Bronchial epithelial cell (primary cell): ENCODE measurements around the gene MAPKAPK5. TPM values are rescaled to one million over a fixed set of nuclear protein-coding genes. Genes with fewer than 3 reads are reported as not detected.
"Not testable (repeated sequence)": the region's sequence is repeated elsewhere in the genome, so short reads cannot be mapped to it uniquely, and the experiment has no call there.

Experiments
- DNase-seq: peaks from one replicate; pipeline ENCODE4 v3.0.0-alpha.2; 2010; ENCODE audit warnings: low read depth
- FAIRE-seq: peaks from 2 replicates; lab custom pipeline; 2011; peaks lifted over from hg19 to GRCh38; lab: Jason Lieb, UNC
- H3K27me3 ChIP-seq: 2 replicates; pipeline ENCODE4 v1.5.1; 2011; ENCODE audit warnings: low read length; ENCODE audit not compliant: control insufficient read depth, insufficient read depth
- H3K36me3 ChIP-seq: 2 replicates; pipeline ENCODE4 v1.5.1; 2011; ENCODE audit warnings: low read length; ENCODE audit not compliant: control insufficient read depth, insufficient read depth
- H3K4me3 ChIP-seq: 2 replicates; pipeline ENCODE4 v1.5.1; 2011; ENCODE audit warnings: mild to moderate bottlenecking, low read depth, low read length, control low read depth
- total RNA-seq: library from RNA; depleted of rRNA; stranded (reverse); fragments of >200 nt; gene quantifications from 2 replicates; pipeline ENCODE4 v1.2.1, GENCODE V29; 2014
- TF ChIP-seq, protein P1 (sequence below): IDR thresholded peaks from 2 replicates; pipeline ENCODE4 v1.5.1; 2011; ENCODE audit warnings: mild to moderate bottlenecking, moderate library complexity, low read length, control low read depth, inconsistent platforms; ENCODE audit not compliant: insufficient read depth, severe bottlenecking

Gene MAPKAPK5
- total RNA-seq, 1 donor from 2014 or later = 45.5 TPM

DNA sequence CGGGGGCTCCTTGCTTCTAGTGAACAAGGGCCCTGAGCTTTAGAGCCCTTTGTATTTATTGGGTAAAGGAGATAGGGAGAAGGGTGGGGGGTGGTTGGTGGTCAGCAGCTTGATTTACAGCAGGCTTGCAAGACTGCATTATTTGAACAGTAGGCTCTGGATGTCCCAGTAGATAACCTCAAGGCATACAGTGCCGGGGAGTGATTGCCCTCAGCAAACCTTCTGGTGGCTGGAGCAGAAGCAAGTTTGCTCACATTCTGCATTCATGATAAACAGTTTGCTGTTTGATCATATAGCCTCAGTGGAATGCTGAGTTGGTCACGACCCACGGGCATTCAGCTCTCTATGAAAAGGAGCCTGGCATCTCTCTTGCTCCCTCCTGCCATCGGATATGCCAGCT, 16.5 kb upstream of the MAPKAPK5 start:
- TF ChIP-seq, protein P1, sequence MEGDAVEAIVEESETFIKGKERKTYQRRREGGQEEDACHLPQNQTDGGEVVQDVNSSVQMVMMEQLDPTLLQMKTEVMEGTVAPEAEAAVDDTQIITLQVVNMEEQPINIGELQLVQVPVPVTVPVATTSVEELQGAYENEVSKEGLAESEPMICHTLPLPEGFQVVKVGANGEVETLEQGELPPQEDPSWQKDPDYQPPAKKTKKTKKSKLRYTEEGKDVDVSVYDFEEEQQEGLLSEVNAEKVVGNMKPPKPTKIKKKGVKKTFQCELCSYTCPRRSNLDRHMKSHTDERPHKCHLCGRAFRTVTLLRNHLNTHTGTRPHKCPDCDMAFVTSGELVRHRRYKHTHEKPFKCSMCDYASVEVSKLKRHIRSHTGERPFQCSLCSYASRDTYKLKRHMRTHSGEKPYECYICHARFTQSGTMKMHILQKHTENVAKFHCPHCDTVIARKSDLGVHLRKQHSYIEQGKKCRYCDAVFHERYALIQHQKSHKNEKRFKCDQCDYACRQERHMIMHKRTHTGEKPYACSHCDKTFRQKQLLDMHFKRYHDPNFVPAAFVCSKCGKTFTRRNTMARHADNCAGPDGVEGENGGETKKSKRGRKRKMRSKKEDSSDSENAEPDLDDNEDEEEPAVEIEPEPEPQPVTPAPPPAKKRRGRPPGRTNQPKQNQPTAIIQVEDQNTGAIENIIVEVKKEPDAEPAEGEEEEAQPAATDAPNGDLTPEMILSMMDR = no peak
- no peak for FAIRE-seq
- no peak for DNase-seq
- no peaks in the 10 kb centered on the region for H3K27me3 ChIP-seq
- no peaks in the 10 kb centered on the region for H3K36me3 ChIP-seq
- H3K4me3 ChIP-seq = no peak overlapping the region

DNA sequence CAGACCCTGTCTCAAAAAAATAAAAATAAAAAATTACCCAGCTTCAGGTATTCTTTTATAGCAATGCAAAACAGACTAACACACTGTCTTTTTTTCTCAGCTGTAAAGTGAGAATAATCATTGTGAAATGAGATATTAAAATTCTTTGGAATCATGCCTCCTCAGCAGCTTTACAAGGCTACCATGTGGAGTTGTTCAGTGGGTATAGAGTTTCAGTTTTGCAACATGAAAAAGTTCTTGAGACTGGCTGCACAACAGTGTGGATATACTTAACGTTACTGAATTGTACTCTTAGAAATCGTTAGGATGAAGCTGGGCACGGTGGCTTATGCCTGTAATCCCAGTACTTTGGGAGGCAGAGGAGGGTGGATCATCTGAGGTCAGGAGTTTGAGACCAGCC, 15.7 kb upstream of the MAPKAPK5 start:
- Histone ChIP-seq H3K4me3 (no peak overlapping the region), H3K27me3 (no peaks in the 10 kb centered on the region), H3K36me3 (no peaks in the 10 kb centered on the region)
- DNase-seq = no peak
- TF ChIP-seq, protein P1 = no peak
- no peak for FAIRE-seq

DNA sequence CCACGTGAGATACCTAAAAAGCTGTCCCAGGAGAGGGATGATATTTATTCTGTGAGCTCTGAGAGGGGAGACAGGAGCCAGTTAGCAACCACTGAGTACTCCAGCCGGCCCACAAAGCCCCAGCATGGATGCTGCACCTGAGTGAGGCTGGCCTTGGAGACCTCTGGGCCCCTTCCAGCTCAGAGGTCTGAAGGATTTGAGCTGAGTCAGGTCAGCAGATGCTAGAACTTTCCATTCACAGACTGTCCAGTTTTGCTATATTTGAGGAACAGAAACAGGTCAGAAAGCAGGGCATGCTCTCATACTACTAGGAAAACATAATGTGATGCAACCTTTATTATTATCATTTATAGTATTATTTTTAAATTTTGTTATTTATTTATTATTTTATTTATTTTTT, 15.0 kb upstream of the MAPKAPK5 start:
- Histone ChIP-seq H3K4me3 (no peak overlapping the region), H3K27me3 (no peaks in the 10 kb centered on the region), H3K36me3 (no peaks in the 10 kb centered on the region)
- DNase-seq = no peak
- TF ChIP-seq, protein P1 = no peak
- no peak for FAIRE-seq

DNA sequence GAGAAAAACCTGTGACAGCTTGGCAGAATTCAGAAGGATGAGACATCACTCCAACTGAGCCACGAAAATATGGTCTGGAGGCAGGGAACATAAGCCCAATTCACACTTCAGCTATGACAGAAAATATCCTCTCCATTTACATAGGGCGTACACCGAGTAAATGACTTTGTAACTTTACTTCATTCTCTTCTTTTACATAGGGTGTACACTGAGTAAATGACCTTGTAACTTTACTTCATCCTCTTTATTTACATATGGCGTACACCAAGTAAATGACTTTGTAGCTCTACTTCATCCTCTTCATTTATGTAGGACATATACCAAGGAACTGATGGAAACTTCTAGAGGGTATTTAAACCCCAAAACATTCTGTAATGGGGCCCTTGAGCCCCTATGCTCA, 14.1 kb upstream of the MAPKAPK5 start:
- H3K27me3 ChIP-seq = no peaks in the 10 kb centered on the region
- FAIRE-seq = no peak
- TF ChIP-seq, protein P1 = no peak
- DNase-seq = no peak
- no peak overlapping the region for H3K4me3 ChIP-seq
- H3K36me3 ChIP-seq = no peaks in the 10 kb centered on the region

DNA sequence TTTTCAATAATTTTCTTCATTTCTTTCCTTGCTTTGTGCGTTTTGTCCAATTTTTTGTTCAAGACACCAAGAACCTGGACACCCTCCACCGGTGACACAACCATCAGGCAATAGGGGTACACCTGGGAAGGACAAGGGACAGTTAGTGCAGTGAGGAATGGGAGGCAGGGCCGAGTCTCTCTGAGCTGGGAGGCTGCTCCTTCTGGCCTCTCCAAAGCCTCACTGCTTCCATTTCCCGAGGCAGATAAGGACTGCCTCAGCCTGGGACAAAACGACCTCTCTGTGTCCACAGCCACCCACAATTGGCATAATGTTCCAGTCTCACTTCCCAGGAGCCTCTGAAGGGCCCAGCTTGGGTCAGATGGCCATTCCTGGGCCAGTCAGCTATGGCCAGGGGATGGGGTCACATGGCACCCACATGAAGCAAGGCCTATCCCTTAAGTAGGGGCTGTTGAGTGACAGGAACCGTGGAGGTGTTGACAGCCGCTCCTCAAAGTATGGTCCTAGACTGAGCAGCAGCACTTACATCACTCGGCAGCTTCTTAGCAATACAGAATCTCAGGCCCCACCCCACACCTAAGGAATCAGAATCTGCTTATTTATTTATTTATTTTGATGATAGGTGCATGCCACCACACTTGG, 13.6 kb upstream of the MAPKAPK5 start:
- DNase-seq = no peak
- H3K27me3 ChIP-seq = no peaks in the 10 kb centered on the region
- no peak overlapping the region for H3K4me3 ChIP-seq
- TF ChIP-seq, protein P1 = no peak
- FAIRE-seq = no peak
- no peaks in the 10 kb centered on the region for H3K36me3 ChIP-seq

DNA sequence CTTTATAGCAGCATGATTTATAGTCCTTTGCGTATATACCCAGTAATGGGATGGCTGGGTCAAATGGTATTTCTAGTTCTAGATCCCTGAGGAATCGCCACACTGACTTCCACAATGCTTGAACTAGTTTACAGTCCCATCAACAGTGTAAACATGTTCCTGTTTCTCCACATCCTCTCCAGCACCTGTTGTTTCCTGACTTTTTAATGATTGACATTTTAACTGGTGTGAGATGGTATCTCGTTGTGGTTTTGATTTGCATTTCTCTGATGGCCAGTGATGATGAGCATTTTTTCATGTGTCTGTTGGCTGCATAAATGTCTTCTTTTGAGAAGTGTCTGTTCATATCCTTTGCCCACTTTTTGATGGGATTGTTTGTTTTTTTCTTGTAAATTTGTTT, 12.4 kb upstream of the MAPKAPK5 start:
- DNase-seq, H3K4me3 ChIP-seq, H3K27me3 ChIP-seq, H3K36me3 ChIP-seq, FAIRE-seq: not testable (repeated sequence)

DNA sequence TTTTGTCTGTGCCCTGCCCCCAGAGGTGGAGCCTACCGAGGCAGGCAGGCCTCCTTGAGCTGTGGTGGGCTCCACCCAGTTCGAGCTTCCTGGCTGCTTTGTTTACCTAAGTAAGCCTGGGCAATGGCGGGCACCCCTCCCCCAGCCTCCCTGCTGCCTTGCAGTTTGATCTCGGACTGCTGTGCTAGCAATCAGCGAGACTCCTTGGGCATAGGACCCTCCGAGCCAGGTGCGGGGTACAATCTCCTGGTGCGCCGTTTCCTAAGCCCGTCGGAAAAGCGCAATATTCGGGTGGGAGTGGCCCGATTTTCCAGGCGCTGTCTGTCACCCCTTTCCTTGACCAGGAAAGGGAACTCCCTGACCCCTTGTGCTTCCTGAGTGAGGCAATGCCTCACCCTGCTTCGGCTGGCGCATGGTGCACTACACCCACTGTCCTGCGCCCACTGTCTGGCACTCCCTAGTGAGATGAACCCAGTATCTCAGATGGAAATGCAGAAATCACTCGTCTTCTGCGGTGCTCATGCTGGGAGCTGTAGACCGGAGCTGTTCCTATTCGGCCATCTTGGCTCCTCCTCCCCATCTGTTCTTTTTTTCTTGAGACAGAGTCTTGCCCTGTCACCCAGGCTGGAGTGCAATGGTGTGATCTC, 7.2 kb upstream of the MAPKAPK5 start:
- DNase-seq, FAIRE-seq, H3K4me3 ChIP-seq, H3K36me3 ChIP-seq, H3K27me3 ChIP-seq: not testable (repeated sequence)

DNA sequence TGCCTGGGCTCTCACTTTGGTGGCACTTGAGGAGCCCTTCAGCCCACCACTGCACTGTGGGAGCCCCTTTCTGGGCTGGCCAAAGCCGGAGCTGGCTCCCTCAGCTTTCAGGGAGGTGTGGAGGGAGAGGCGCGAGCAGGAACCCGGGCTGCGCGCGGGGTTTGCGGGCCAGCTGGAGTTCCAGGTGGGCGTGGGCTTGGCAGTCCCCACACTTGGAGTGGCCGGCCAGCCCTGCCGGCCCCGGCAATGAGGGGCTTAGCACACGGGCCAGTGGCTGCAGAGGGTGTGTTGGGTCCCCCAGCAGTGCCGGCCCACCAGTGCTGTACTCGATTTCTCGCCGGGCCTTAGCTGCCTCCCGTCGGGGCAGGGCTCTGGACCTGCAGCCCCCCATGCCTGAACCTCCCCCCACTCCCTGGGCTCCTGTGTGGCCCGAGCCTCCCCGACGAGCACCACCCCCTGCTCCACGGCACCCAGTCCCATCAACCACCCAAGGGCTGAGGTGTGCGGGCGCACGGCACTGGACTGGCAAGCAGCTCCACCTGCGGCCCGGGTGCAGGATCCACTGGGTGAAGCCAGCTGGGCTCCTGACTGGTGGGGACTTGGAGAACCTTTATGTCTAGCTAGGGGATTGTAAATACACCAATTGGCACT, 6.4 kb upstream of the MAPKAPK5 start:
- not testable (repeated sequence) for FAIRE-seq, H3K36me3 ChIP-seq, DNase-seq

More for the DNA sequence above, 6.4 kb upstream of the MAPKAPK5 start:
- not testable (repeated sequence) for H3K4me3 ChIP-seq, H3K27me3 ChIP-seq
